Fibroblast of upper back skin (primary cell): ENCODE results near the gene SUPT3H.

ENCODE experiments used
- DNase-seq: peaks from one replicate; pipeline ENCODE4 v3.0.0-alpha.2; 2013

SUPT3H gene

DNA sequence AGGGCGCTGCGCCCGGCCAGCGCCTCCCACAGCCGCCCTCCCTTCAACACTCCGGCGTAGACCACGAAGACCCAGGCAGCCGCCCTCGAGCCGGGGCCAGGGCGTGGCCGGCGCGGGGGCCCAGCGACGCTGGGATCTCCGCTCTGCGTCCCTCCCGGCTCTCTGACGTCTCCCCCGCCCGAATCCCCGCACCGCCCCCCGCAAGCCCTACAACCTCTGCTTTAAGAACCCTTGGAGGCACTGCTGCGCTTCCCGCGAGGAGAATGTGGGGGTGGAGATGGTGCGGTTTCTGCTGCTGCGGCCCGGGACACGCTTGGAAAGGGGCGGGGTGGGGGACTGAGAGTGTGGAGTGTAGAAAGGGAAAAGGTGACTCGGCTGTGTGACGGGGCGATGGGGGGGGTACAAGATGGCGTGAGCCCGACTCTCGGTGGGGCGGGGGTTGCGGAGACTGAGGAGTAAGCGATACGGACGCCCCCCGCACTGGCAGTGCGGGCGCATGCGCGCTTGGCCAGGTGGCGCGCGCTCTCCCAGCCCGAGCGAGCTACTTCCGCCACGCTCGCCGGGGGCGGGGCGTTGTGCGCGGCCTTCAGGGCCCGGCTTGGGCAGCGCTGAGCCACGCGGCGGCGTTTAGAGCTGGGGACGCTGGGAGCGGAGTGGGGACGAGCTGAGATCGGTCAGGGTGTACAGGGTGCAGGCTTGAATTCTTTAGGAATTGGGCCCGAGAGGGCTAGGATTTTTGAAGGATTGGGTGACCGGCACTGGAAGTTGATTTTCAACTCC lies at the start of gene SUPT3H:
Gene SUPT3H (minus strand): TSS at position 381 of the 780 bp plus-strand sequence.
- DNase-seq = peak; percentile 94

DNA sequence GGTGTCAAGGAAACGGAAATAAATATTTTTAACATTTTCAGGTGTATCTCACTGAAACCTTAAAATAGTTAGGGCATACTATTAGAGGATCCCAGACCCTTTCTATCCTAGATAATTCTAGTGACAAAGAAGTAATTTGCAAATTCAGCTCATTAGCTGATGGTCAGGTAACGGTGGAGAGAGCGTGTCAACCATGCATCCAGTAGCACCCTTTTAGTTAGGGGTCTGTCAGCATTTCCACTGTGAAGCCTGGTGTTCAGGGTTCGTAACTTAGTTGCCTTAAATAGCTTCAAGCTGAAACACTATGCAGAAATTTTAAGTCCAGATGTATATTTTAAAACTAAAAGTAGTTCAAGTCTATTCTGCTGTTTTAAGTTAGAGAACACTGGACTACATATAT lies 48.5 kb upstream of the SUPT3H start:
- no peak for DNase-seq

DNA sequence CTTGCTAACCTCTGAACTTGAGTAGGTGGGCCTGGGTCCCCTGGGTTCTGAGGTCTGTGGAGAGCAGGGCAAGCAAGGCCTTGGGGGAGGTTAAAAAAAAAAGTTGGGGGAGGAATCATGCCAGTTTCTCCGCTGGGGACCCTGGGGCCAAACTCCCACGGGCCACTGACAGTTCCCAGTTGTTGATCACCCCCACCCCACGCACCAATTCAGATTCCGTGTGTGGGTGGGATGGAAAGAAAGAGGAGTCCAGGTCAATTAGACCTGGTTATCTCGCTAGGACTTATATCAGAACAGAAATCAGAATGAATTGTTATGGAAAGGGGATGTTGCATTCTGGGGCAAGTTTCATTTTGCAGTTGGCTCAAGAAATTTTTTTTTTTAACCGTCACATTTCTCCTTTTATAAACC lies 46.7 kb upstream of the SUPT3H start:
- DNase-seq = no peak

DNA sequence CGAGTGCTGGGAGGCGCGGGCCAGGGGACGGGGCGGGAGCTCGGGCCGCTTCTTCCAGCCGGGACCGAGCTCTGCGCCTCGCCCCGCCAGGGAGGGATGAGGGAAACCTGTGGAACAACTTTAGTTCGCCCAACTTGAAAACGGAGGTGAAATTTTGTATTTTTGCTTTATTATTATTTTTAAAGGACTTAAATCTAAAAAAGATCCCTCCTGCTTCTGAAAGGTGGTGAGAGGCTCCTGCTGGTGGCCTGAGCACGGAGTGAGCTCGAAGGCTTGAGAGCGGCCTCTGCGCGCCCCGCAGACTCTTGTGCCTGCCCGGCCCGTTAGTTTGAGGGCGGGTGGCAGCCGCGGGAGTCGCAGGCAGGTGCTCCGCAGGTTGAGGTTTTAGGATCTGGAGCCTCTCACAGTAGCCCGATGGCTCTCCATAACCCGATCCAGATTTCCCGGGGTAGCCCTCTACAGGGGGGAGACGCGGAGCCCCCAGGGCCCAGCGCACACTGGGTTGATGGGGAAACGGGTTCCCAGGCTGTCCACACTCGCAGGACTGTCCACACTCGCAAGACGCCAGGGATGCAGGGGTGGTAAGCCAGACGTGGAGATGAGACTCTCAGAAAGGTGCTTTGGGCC lies 46.2 kb upstream of the SUPT3H start:
- DNase-seq = no peak

DNA sequence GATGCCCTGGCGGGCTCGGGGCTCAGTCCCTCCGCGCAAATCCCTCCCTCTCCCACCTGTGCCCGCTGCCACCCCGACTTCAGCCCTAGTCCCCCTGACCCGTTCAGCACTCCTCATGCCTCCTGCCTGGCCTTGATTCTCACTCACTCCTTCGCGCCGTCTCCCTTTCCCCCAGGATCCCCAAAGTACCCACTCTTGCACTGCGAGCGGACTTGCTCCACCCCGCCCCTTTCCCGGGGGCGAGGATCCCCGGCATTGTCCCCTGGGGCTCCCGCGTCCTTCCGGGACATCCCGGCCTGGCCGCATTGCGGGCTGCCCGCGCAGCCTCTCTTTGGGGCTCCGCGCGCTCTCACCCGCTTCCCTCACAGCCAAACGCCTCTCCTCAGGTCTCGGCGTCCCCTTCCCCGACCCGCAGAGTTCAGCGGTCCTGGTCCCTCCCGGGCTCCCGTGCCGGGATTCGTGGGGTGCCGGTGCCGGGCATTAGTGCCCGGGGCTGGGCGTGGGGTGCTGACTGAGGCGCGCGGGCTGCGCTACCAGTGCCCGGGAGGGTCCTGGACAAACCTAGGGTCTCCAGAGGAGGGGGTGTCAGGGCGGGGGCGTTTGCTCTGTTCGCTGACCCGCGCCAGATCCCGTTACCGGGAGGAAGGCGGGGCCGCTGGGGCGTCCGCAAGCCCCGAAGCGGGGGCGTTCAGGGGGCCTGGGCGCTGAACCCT lies 45.5 kb upstream of the SUPT3H start:
- DNase-seq = no peak

DNA sequence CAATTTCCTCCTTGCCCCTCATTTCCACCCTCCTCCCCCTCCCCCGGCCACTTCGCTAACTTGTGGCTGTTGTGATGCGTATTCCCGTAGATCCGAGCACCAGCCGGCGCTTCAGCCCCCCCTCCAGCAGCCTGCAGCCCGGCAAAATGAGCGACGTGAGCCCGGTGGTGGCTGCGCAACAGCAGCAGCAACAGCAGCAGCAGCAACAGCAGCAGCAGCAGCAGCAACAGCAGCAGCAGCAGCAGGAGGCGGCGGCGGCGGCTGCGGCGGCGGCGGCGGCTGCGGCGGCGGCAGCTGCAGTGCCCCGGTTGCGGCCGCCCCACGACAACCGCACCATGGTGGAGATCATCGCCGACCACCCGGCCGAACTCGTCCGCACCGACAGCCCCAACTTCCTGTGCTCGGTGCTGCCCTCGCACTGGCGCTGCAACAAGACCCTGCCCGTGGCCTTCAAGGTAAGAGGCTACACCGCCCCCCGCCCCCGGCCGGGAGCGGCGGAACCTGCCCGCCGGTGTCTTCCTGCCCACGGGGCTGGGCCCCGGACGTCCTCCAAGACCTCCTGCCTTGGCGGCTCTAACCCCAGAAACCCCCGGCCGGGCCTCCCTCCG lies 44.9 kb upstream of the SUPT3H start:
- peak; percentile 55 for DNase-seq

DNA sequence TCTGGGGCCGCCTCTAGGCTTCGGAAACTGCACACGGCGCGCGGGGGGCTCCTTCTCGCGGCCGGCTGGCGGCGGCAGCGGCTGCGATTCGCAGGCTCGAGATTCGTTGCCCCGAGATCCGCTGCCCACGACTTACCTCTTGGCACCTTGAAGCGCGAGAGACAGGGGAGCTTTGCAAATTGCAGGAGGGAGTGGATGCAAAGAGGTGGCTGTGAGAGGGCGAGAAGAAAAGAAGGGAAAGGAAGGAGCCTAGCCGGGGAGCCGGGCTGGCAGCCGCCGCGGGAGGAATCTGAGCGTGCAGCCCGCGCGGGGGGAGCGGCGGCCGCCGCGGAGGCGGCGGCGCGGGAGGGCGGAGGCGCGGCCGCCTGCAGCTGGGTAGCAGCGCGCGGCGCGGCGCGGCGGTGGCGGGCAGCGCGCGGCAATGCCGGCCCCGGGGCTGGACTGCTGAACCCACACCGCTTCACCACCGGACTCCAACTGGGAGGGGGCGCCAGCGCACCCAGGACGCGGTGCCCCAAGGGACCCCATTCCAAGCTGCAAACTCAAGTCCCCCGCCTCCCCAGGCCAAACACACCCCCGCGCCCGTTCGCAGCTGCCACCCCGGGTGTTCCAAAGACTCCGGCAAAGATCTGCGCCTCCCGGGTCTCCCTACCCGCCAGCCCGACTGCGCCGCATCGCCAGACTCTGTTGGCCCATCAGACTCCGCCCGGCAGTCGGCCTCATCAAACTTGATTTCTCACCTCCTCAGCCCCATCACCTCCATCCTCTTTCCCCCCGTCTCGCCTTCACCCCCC lies 44.2 kb upstream of the SUPT3H start:
- DNase-seq = peak; percentile 78

DNA sequence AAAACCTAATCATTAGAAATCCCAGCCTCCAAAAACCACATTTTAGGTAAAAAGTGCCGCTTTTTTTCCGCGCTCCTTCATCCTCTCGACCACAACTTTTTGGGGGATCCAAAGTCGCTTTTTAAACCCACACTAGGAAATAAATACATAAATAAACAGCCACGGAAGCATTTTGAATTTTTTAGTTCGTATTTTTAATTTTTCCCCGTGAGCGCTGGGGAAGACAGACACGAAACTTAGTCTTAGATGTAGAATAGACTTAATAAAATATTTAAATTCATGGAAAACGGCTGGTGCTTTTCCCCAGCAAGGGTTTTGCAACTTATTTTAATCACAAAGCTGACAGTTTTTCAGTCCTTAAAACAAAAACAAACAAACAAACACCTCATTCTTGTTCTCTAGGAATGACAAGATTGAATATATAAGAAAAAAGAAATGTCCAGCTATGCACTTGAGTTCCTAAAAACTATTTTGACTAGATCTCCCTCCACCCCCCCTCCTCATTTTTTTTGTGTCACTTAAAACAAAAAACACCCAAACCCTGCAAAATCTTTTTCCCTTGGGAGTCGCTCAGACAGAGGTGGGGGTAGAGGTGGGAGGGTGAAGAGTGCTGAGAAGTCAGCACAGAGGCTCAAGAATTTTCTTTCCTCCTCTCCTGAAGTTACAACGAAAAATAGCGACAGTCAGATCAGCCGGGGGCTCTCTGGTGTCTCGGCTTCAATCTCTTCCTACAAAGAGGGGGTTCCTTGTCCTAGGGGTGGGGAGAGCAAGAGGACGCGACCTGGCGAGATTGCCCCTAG lies 43.4 kb upstream of the SUPT3H start:
- DNase-seq = peak; percentile 32

DNA sequence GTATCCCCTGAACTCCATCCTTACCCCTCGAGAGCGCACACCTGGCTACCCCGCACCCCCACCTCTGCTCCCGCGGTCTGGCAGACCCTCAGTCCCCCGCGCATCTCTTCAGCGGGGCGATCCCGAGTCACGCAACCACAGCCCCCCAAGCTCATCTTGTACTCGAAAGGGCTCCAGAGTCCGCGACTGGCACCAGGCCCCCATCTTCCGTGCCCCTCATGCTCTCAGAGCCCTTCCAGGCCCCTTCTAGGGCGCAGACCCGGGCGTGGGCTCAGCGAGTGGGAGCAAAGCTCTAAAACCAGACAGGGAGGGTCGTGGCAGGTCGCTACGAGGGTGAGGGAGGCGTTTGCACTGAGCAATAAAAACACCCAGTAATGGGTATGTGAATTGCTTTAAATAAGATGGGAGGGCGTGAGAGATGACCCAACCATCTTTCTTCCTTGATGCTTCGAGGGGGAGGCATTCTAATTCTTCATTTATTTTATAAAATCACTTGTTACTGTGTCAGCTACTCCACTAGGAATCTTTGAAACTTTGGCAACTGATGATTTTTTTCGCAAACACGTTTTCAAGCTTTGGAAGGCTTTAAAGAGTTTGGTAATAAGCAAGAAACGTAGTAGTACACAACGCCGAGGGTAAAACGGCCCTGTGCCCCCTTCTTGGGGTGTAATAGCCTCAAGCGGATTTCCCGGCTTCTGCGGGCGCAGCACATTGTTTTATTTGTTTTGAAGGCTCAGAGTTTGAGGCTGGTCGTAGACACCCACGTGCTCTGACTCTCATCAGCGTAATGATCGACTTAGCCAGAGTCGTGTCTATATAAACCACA lies 42.6 kb upstream of the SUPT3H start:
- peak; percentile 72 for DNase-seq

DNA sequence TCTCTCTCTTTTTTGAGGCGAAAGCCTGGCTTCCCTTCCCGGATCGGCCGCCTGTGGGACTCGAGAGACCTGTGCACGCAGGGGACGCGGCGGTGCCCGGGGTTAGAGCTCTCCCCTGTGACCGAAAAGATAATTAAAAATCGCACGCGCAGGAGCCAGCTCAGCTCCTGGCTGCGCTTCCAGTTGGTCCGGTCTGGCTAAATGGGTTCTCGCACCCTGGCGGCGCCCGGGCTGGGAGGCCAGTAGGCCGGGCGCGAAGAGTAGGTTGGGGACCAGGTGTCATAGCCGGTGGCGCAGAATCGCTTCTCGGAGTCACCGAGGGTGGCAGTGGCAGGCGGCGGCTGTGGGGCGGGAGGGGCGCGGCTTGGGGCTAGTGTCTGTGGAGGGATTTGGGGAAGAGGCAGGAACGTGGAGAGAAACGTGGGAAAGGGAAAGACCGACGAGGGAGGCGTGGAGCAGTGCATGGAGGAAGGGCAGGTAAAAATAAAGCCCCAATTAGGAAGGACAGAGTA lies 41.9 kb upstream of the SUPT3H start:
- peak; percentile 53 for DNase-seq

DNA sequence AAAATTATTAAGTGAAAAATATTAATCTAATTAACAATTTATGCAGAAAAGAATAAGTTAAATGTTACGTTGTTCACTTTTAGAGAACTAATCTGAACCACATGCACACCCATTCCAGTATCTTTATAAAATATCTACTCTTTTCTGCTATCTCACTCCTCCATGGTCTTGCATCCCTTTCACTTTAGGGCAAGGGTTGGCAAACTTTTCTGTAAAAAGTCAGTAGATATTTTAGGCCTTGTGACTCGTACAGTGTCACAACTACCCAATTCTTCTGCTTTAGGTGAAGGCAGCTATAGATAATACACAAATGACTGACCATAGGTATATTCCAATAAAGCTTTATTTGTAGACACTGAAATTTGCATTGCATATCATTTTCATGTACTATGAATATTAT lies 39.7 kb upstream of the SUPT3H start:
- DNase-seq = no peak

DNA sequence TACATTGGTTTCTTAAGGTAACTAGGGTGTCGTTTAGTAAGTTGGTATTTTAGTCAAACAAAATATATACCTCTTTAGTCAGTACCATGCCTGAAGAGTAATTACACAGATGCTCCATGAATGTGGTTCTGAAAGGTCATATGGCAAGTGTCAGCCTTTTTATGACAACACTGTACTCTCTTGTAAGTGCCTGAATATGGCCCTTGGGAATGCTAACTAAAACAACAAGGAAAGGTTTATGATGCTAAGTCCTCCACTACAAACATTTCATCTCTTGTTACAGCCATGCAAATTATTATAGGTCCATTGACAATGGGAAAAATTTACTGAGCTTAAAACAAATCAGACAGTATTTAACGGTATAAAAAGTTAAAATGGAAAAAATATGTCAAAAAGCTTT lies 39.0 kb upstream of the SUPT3H start:
- no peak for DNase-seq

DNA sequence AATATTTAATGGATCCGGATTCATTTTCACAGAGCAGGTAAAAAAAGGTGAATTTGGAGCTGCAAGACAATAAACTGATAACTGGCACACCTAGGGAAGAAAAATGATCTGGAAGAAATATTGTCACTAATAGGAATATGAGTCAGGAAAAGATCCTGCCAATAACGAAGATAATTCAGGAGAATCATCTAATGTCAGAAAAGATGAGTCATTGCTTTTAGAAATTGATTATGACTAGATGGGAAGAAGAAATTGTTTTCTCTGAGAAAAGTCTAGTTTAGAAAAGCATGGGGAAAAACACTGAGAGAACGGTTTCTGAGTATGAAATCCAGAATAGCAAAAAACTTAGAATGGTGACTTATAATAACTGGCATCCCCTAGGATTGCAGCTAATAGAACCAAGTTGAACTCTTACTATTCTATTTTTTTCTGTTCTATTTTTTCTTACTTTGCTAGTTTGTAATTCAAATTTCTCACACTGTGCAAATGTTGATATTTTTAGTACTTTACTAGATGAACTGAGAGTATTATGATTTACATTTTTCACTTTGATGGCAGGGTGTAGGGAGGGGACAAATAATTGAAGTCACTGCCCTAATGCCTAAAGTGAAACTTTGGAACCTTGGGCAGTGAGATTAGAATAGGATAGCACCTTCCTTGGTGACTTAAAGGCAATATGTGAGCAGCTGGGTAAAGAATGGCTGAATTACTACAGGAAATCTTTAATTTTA lies 38.2 kb upstream of the SUPT3H start:
- DNase-seq = no peak

DNA sequence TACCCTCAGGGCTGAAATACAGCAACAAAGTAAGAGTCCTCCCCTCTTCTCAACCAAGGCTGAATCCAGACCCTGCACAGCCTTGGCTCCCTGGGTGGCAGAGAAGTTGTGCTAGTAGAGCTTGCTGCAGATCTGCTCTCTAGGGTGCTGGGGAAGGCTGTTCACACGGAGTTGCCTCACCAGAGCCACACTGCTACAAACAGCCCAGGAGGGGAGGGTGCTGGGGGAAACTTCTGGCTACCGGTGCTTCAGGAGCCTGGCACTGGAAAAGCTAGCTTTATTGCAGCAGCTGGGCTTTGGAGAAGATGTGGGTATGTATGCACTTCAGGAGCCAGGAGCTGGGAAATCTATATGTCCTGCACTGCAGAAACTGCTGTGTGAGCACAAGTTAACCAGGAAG lies 37.6 kb upstream of the SUPT3H start:
- DNase-seq = no peak

DNA sequence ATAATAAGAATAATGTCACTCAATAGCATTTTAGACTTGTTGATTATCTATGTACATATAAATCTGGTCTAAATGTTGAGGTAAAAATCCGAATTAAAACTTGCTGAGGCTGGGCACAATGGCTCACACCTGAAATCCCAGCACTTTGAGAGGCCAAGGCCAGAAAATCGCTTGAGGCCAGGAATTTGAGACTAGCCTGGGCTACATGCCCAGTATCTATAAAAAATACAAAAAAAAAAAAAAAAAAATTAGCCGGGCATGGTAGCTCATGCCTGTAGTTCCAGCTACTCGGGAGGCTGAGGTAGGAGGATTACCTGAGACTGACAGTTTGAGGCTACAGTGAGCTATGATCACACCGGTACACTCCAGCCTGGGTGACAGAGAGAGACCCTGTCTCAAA lies 34.2 kb upstream of the SUPT3H start:
- no peak for DNase-seq

DNA sequence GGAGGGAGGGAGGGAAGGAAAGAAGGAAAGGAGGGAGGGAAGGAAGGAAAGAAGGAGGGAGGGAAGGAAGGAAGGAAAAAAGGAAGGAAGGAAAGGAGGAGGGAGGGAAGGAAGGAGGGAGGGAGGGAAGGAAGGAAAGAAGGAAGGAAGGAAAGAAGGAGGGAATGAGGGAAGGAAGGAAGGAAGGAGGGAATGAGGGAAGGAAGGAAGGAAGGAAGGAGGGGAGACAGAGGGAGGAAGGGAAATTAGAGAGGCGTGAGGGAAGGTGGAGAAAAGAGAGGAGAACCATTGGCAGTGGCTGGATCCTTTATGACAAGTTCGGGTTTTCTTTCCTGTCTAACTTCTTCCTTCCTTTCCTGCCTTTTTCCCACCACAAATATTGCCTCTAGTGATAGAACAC lies 22.3 kb upstream of the SUPT3H start:
- no peak for DNase-seq

DNA sequence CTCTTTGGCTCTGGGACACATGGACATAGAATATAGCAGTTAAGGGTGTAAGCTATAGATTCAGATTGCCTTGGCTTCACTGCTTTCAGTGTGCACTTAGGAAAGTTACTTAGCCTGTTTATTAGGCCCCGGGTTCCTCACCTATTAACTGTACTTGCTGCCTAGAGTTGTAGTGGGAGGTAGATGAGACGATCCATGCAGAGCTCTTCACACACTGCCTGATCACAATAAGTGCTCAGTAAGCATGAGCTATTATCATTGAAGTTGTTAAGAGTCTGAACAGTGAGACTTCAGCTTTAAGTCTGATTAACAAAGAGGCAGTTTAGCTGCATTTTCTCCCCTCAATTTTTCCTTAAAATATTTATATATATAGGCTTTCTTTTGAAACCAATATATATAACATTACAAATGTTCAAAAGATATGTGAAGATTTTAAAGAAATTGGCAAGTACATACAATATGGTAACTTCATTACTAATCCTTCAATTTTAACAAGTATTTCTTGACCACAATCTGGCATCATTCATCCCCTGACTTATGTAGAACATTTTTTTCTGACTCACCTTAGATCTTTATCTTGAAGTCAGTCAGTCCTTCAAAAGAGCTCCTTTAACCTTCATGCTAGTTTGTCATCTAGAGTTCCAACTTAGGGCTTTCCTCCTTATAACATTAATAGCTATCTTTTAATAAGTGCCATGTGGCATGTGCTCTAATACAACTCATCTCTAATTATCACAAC lies 20.5 kb upstream of the SUPT3H start:
- DNase-seq = peak; percentile 60

DNA sequence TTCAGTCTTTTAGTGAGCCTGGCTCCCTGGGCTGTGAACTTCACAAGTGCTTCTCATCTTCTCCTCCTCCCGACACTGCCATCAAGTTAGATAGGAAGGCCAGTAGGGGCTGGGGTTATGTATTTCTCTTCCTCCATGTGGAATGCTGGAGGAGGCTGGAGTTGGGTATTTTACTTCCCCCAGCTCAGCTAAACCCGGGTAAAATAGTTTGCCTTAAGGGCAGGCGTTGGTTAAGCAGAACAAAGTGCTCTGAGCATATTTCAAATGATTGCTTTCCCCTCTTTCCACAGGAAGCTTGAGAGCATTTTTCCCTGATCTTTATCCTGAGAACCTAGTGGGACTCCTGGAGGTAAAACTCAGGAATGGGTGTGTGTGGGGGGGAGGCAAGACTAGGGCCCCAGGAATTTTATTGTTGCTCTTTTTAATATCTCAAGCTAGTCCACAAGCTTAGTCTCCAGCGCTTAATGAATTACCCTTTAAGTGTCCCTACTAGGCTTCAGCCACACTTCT lies 16.9 kb upstream of the SUPT3H start:
- no peak for DNase-seq

DNA sequence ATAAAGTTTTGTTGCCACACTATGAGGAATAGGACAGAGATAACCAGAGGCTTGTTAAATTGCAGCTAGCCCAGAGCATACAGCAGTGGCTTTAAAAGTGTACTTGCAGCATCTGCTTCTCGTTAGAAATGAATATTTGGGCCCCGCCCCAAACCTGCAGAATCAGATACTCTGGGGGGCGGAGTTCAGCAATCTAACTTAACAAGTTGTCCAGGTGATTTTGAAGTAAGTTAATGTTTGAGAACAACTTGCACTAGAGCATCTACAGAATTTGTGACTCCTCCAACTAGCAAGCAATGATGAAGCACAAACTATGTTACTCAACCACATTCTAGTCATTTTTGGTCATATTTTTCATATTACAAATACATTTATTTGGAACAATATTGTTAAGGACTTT lies 10.6 kb upstream of the SUPT3H start:
- DNase-seq = peak; percentile 58
